OCI-M2 (cell line): ENCODE results near the gene MYO1F.

ENCODE experiments used
- DNase-seq: peaks from one replicate; lab custom pipeline; 2025; ENCODE audit not compliant: unreplicated experiment; lab: John Stamatoyannopoulos, UW

The MYO1F gene

DNA sequence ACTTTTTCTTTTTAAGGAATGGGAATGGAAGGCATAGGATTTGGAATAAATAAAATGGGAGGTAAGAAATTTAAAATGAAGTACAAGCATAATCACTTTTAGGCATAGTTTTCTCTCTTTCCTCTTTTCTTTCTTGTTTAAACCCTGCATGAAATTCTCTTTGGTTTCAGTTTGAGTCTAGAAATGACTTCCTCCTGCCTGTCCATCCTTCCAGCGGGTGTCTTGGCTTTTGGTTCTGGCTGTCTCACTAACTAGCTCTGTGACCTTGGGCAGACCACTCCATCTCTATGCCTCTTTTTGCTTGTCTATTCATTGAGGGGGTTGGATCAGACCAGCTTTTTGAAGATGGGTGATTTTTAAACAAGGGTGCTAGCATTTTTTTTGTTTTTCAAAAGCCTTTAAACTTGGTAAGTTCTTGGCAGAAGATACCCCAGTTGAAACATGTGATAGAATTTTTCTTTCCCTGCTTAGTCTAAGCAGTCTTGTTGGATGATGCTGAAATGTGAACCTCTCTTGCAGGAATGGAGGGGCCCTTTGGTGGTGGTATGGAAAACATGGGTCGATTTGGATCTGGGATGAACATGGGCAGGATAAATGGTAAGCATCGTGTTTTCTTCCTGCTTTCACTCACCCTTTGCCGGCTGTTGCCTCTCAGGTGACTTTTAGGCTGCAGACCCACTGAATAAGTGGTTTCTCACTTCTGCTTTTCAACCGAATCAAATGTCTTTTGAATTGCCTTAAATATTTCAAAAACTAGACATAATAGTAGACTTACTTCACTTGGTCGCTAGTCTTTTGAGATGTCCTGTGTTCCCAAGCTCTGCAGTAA lies 103.4 kb downstream of the MYO1F start:
- DNase-seq = no peak
